GM13977 (cell line): ENCODE data around the gene CIBAR2.

ENCODE experiments used
- DNase-seq: peaks from one replicate; pipeline ENCODE4 v3.0.0; 2012; ENCODE audit warnings: low spot score
- CTCF ChIP-seq: IDR thresholded peaks from 2 replicates; pipeline ENCODE4 v1.5.1; 2012; ENCODE audit warnings: mild to moderate bottlenecking, control low read depth; ENCODE audit not compliant: insufficient read depth; ENCODE audit errors: extremely low read depth, missing control alignments
- in situ Hi-C: fragments of 300-500 bp; cut with MboI; formaldehyde crosslinking; loops from one replicate; pipeline ENCODE4 v1.12.0; 2022; ENCODE audit warnings: low sequenced_read_pairs, low pct_unique_long_range_greater_than_20kb, mixed read lengths, inconsistent platforms; ENCODE audit not compliant: unreplicated experiment

The CIBAR2 gene

GRCh38 chr16:85067024-85067423, 45.2 kb downstream of the CIBAR2 start:
- in situ Hi-C loops: no loop called here
- no peak for DNase-seq
- no peak for TF ChIP-seq CTCF

- DNase-seq: no peak
- TF ChIP-seq CTCF: no peak
- in situ Hi-C loops: no loop called here
These were observed 45.9 kb downstream of the CIBAR2 start for GRCh38 chr16:85066346-85066885.

- in situ Hi-C loops: no loop called here
- no peak for TF ChIP-seq CTCF
- DNase-seq: no peak
These were observed 47.2 kb downstream of the CIBAR2 start for GRCh38 chr16:85065099-85065498.

- no peak for TF ChIP-seq CTCF
These were observed 48.1 kb downstream of the CIBAR2 start for GRCh38 chr16:85064186-85064585.

GRCh38 chr16:85062845-85063244, 49.4 kb downstream of the CIBAR2 start:
- TF ChIP-seq CTCF: no peak
- in situ Hi-C loops: no loop called here
- DNase-seq: no peak

More at GRCh38 chr16:85064186-85064585, 48.1 kb downstream of the CIBAR2 start:
- DNase-seq: no peak
- in situ Hi-C loops: no loop called here

GRCh38 chr16:85062323-85062722, 49.9 kb downstream of the CIBAR2 start:
- no peak for TF ChIP-seq CTCF
- no peak for DNase-seq
- in situ Hi-C loops: no loop called here

- TF ChIP-seq CTCF: no peak
- no peak for DNase-seq
- in situ Hi-C loops: no loop called here
These were observed 50.7 kb downstream of the CIBAR2 start for GRCh38 chr16:85061566-85061965.
